Measurements from ENCODE around the gene FANCE.

Gene FANCE

GRCh38 chr6:35411066-35411465 is 41.1 kb upstream of the FANCE start:
- no peak overlapping the region for H3K4me3 ChIP-seq (replicated peaks in 1 of 2; ENCODE audit: low read depth in 2 of 2, low read length in 2 of 2)
- no peak for DNase-seq (ENCODE audit: low read depth in 2 of 2)
- TF ChIP-seq, protein P1, sequence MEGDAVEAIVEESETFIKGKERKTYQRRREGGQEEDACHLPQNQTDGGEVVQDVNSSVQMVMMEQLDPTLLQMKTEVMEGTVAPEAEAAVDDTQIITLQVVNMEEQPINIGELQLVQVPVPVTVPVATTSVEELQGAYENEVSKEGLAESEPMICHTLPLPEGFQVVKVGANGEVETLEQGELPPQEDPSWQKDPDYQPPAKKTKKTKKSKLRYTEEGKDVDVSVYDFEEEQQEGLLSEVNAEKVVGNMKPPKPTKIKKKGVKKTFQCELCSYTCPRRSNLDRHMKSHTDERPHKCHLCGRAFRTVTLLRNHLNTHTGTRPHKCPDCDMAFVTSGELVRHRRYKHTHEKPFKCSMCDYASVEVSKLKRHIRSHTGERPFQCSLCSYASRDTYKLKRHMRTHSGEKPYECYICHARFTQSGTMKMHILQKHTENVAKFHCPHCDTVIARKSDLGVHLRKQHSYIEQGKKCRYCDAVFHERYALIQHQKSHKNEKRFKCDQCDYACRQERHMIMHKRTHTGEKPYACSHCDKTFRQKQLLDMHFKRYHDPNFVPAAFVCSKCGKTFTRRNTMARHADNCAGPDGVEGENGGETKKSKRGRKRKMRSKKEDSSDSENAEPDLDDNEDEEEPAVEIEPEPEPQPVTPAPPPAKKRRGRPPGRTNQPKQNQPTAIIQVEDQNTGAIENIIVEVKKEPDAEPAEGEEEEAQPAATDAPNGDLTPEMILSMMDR (IDR thresholded peaks at IDR 0.05; ENCODE audit: low read depth, low read length): no peak

- no peak for DNase-seq (ENCODE audit: low read depth in 2 of 2)
- no peak overlapping the region for H3K4me3 ChIP-seq (replicated peaks in 1 of 2; ENCODE audit: low read depth in 2 of 2, low read length in 2 of 2)
- TF ChIP-seq, protein P1 (IDR thresholded peaks at IDR 0.05; ENCODE audit: low read depth, low read length): no peak
Measured at GRCh38 chr6:35412102-35412501, 40.0 kb upstream of the FANCE start.

DNA sequence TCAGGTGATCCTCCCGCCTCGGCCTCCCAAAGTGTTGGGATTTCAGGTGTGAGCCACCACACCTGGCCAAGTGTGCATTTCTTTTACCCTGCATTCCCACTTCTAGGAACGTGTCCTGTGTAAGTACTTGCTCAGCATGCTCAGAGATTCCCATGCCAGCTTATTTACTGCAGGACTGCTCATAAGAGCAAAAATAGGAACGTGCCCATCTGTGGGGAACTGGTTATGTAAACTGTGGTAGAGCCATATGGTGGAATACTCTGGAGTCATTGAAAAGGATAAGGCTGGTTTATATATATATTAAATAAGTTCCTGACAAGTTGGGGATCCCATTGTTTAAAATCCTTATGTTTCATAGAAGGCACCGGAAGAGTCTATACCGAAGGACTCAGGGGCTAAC is 38.2 kb upstream of the FANCE start:
- no peak for DNase-seq (ENCODE audit: low read depth in 2 of 2)
- TF ChIP-seq, protein P1 (IDR thresholded peaks at IDR 0.05; ENCODE audit: low read depth, low read length): no peak
- no peak overlapping the region for H3K4me3 ChIP-seq (replicated peaks in 1 of 2; ENCODE audit: low read depth in 2 of 2, low read length in 2 of 2)

- H3K4me3 ChIP-seq (replicated peaks in 1 of 2; ENCODE audit: low read depth in 2 of 2, low read length in 2 of 2): no peak overlapping the region
- DNase-seq (ENCODE audit: low read depth in 2 of 2): peak; percentile 88 to 93
- TF ChIP-seq, protein P1 (IDR thresholded peaks at IDR 0.05; ENCODE audit: low read depth, low read length): peak; percentile 64
Measured at GRCh38 chr6:35415065-35415891, 36.9 kb upstream of the FANCE start.

GRCh38 chr6:35417979-35418661 is 34.0 kb upstream of the FANCE start:
- TF ChIP-seq, protein P1 (IDR thresholded peaks at IDR 0.05; ENCODE audit: low read depth, low read length): no peak
- no peak for DNase-seq (ENCODE audit: low read depth in 2 of 2)

GRCh38 chr6:35419417-35419816 is 32.7 kb upstream of the FANCE start:
- TF ChIP-seq, protein P1 (IDR thresholded peaks at IDR 0.05; ENCODE audit: low read depth, low read length): peak; percentile 39
- peak; percentile 65 to 81 for DNase-seq (ENCODE audit: low read depth in 2 of 2)
- H3K4me3 ChIP-seq (replicated peaks in 1 of 2; ENCODE audit: low read depth in 2 of 2, low read length in 2 of 2): no peak overlapping the region

More at GRCh38 chr6:35417979-35418661, 34.0 kb upstream of the FANCE start:
- H3K4me3 ChIP-seq (replicated peaks in 1 of 2; ENCODE audit: low read depth in 2 of 2, low read length in 2 of 2): no peak overlapping the region
